Measurements from ENCODE around the gene PLCB2.

Gene PLCB2

GRCh38 chr15:40250304-40250656 lies 57.5 kb downstream of the PLCB2 start:
- TF ChIP-seq CTCF (IDR thresholded peaks at IDR 0.05; ENCODE audit: control insufficient read depth, extremely low read depth, insufficient read depth), result no peak
- DNase-seq (ENCODE audit: low read depth), result no peak
- no peak overlapping the region for H3K4me3 ChIP-seq (ENCODE audit: low read depth, low read length)

- H3K4me3 ChIP-seq (ENCODE audit: low read depth, low read length), result no peak overlapping the region
- TF ChIP-seq CTCF (IDR thresholded peaks at IDR 0.05; ENCODE audit: control insufficient read depth, extremely low read depth, insufficient read depth), result no peak
- DNase-seq (ENCODE audit: low read depth), result peak; percentile 32
Measured at GRCh38 chr15:40249477-40250303, 58.0 kb downstream of the PLCB2 start.

GRCh38 chr15:40248006-40248783 lies 59.5 kb downstream of the PLCB2 start:
- DNase-seq (ENCODE audit: low read depth), result no peak
- H3K4me3 ChIP-seq (ENCODE audit: low read depth, low read length), result no peak overlapping the region
- TF ChIP-seq CTCF (IDR thresholded peaks at IDR 0.05; ENCODE audit: control insufficient read depth, extremely low read depth, insufficient read depth), result no peak

- DNase-seq (ENCODE audit: low read depth), result no peak
- TF ChIP-seq CTCF (IDR thresholded peaks at IDR 0.05; ENCODE audit: control insufficient read depth, extremely low read depth, insufficient read depth), result no peak
- no peak overlapping the region for H3K4me3 ChIP-seq (ENCODE audit: low read depth, low read length)
Measured at GRCh38 chr15:40247406-40247971, 60.2 kb downstream of the PLCB2 start.

GRCh38 chr15:40246496-40247280 lies 61.0 kb downstream of the PLCB2 start:
- TF ChIP-seq CTCF (IDR thresholded peaks at IDR 0.05; ENCODE audit: control insufficient read depth, extremely low read depth, insufficient read depth), result no peak
- no peak for DNase-seq (ENCODE audit: low read depth)
- no peak overlapping the region for H3K4me3 ChIP-seq (ENCODE audit: low read depth, low read length)

- no peak overlapping the region for H3K4me3 ChIP-seq (ENCODE audit: low read depth, low read length)
- no peak for DNase-seq (ENCODE audit: low read depth)
- no peak for TF ChIP-seq CTCF (IDR thresholded peaks at IDR 0.05; ENCODE audit: control insufficient read depth, extremely low read depth, insufficient read depth)
Measured at GRCh38 chr15:40245666-40246450, 61.9 kb downstream of the PLCB2 start.

All from LNCaP clone FGC (cell line).